Neutrophil (primary cell): ENCODE measurements around the gene LY6G5C.

Experiments used
- H3K27ac ChIP-seq: fragments of 200-600 bp; sonication (generic); 2 replicates; pipeline ENCODE4 v1.5.1; 2016; ENCODE audit warnings: mild to moderate bottlenecking, moderate library complexity
- H3K27me3 ChIP-seq: fragments of 200-600 bp; sonication (generic); 2 replicates; pipeline ENCODE4 v1.6.0; 2016; ENCODE audit warnings: mild to moderate bottlenecking
- H3K36me3 ChIP-seq: fragments of 200-600 bp; sonication (generic); 2 replicates; pipeline ENCODE4 v1.5.1; 2017
- H3K4me1 ChIP-seq, 2 experiments: fragments of 200-600 bp in 1 of 2; sonication (generic) in 1 of 2; 1 replicate in 1 of 2; 2 replicates in 1 of 2; pipeline versions ENCODE4 v1.5.1 to v1.6.1; 2013 to 2016; ENCODE audit warnings: low read depth in 1 of 2, low read length in 1 of 2, mild to moderate bottlenecking in 1 of 2, moderate library complexity in 1 of 2; ENCODE audit not compliant: control insufficient read depth in 1 of 2, insufficient read depth in 1 of 2
- H3K4me3 ChIP-seq, 2 experiments: fragments of 200-600 bp in 1 of 2; sonication (generic) in 1 of 2; 1 replicate in 1 of 2; 2 replicates in 1 of 2; pipeline ENCODE4 v1.5.1; 2013 to 2016; ENCODE audit warnings: low read depth in 1 of 2, low read length in 1 of 2, mild to moderate bottlenecking in 1 of 2, moderate library complexity in 1 of 2
- H3K9me3 ChIP-seq: fragments of 200-600 bp; sonication (generic); 2 replicates; pipeline ENCODE4 v1.5.1; 2016
- TF ChIP-seq, protein P1 (sequence below): fragments of 200-600 bp; sonication (generic); IDR thresholded peaks from 2 replicates; pipeline ENCODE4 v1.5.1; 2016; ENCODE audit warnings: antibody characterized with exemption

The LY6G5C gene

DNA sequence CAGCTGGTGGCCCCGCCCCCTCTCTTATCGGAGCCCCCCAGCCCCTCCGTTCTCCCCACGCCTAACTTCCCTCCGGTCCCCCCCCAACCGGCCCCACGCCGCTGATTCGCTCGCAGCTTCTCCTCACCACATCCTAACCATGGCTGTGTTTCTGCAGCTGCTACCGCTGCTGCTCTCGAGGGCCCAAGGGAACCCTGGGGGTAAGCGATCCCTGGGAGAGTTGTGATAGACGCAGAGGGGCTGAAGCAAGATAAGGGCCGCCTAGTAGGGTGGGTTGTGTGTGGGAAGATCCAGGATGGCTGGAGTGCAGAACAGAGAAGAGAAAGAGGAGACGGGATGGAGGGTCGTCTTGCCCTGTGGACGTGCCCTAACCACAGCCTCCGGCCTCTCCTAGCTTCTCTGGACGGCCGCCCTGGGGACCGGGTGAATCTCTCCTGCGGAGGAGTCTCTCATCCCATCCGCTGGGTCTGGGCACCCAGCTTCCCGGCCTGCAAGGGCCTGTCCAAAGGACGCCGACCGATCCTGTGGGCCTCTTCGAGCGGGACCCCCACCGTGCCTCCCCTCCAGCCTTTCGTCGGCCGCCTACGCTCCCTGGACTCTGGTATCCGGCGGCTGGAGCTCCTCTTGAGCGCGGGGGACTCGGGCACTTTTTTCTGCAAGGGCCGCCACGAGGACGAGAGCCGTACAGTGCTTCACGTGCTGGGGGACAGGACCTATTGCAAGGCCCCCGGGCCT, 42.5 kb upstream of the LY6G5C start, which contains the start of gene MPIG6B:
TSS of gene MPIG6B (plus strand) at position 129 of the 735 bp plus-strand sequence. CDS start at position 140, 11 bp downstream.
- Histone ChIP-seq H3K27me3 (peaks cover 12% of the 10 kb centered on the region), H3K36me3 (peaks cover 20% of the 10 kb centered on the region), H3K27ac (no peak within 1 kb of the TSS), H3K4me1 (peaks cover 28 to 29% of the 10 kb centered on the region in 2 experiments), H3K9me3 (no peaks in the 10 kb centered on the region), H3K4me3 (no peak within 1 kb of the TSS)
- TF ChIP-seq, protein P1, sequence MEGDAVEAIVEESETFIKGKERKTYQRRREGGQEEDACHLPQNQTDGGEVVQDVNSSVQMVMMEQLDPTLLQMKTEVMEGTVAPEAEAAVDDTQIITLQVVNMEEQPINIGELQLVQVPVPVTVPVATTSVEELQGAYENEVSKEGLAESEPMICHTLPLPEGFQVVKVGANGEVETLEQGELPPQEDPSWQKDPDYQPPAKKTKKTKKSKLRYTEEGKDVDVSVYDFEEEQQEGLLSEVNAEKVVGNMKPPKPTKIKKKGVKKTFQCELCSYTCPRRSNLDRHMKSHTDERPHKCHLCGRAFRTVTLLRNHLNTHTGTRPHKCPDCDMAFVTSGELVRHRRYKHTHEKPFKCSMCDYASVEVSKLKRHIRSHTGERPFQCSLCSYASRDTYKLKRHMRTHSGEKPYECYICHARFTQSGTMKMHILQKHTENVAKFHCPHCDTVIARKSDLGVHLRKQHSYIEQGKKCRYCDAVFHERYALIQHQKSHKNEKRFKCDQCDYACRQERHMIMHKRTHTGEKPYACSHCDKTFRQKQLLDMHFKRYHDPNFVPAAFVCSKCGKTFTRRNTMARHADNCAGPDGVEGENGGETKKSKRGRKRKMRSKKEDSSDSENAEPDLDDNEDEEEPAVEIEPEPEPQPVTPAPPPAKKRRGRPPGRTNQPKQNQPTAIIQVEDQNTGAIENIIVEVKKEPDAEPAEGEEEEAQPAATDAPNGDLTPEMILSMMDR = no peak

DNA sequence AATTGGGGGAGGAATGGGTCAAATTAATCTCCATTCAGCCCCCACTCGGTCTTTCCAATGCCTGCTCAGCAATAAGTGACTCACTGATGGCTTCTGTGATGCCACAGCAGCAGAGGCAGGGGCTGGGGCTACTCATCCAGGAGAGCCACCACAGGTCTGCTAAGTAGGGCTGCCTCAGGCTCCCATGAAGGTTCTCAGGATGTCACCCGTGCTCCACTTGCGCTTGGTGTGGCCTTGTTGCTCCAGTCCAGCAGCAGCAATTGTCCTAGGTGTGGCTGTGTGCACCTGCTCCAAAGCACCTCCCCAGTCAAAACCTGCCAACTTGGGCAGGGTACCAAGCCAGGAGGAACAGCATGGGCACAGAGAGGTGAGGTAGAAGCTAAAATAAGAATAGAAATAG, 41.3 kb upstream of the LY6G5C start:
- Histone ChIP-seq H3K36me3 (peaks cover 18% of the 10 kb centered on the region), H3K27ac (no peak overlapping the region), H3K9me3 (no peaks in the 10 kb centered on the region), H3K27me3 (peaks cover 12% of the 10 kb centered on the region), H3K4me1 (peaks cover 16 to 17% of the 10 kb centered on the region in 2 experiments), H3K4me3 (no peak overlapping the region)
- TF ChIP-seq, protein P1 = no peak

DNA sequence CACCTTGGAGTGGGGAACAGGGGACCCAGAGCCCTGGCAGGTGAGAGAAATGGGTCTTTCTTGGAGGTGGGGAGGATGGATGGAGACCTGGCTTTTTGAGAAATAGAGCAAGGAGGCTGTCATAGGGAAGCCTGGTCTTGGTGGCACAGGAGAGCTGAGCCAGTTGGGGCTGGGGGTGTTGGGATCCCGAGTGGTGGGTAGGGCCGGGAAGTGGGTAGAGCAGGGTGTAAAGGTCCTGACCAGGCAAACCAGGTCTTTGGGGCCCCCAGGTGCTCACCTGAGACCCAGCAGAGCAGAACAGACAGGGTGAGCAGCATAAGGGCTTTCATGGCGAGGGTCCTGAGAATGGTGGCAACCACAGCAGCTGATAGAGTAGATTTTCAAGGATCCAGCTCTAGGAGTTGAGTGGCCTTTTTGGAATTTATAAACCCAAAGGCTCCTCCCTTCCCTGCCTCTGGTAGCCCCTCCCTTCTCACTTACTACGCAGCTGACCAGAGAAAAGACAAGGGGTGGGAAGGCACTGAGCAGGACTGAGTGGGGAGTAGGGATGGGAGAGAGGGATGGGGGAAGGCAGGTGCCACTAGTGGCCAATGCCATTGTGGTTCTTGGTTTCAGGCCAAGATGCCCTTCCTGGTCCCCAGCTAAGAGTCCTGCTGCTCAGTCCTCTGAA, 40.6 kb upstream of the LY6G5C start, which contains the start of gene LY6G6C:
TSS of gene LY6G6C (minus strand) at position 396 of the 670 bp plus-strand sequence. CDS start at position 329, 67 bp downstream.
- H3K36me3 ChIP-seq = peaks cover 11% of the 10 kb centered on the region
- H3K9me3 ChIP-seq = no peaks in the 10 kb centered on the region
- no peak within 1 kb of the TSS for H3K27ac ChIP-seq
- peaks cover 9 to 10% of the 10 kb centered on the region in 2 experiments for H3K4me1 ChIP-seq
- H3K27me3 ChIP-seq = peaks cover 12% of the 10 kb centered on the region
- TF ChIP-seq, protein P1 = no peak
- H3K4me3 ChIP-seq = no peak within 1 kb of the TSS

DNA sequence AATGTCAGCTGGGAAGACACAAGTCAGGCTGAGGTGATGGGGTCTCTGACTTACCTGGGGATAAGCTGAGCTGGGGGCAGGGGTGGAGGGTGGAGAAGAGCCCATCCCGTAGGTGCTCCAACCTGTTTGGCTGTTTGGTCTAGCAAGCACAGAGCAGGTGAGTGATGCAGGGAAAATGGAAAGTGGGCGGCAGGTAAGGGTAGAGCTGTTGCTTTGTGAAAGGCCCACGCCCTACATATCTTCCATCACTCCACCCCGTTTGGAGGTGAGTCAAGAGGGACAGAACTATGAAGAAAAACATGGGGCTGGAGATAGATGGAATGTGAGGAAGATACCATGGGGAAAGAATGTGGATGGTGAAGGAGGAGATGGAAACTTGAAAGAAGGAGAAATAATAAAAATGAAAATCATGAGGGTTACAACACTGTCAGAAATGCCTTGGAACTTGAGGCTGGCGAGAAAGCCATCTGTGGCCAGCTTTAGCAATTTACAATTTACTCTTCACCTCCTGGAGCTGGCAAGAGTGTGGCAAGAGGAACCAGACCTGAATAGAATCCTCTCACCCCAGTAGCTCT, 39.4 kb upstream of the LY6G5C start:
- no peaks in the 10 kb centered on the region for H3K4me1 ChIP-seq
- peaks cover 12% of the 10 kb centered on the region for H3K27me3 ChIP-seq
- H3K4me3 ChIP-seq = no peak overlapping the region
- no peaks in the 10 kb centered on the region for H3K9me3 ChIP-seq
- TF ChIP-seq, protein P1 = no peak
- peaks cover 5% of the 10 kb centered on the region for H3K36me3 ChIP-seq
- H3K27ac ChIP-seq = no peak overlapping the region

DNA sequence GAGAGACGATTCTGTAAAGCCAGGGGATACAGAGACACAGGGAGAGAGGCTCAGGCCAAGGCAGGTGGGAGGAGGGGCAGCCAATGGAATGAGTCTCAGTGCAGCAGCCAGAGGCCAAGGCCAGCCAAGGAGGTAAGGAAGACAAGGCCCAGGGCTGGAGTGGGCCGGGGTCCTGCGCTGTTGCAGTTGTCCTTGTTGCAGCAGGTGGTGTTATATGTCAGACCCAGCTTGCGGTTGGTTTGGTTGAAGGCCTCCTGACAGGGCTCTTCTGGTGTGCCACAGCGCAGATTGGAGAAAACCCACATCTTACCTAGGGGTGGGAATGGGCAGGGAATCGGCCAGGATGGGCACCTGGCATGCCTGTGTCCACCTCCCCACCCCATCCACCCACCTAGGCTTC, 38.1 kb upstream of the LY6G5C start:
- TF ChIP-seq, protein P1 = no peak
- H3K4me1 ChIP-seq = no peaks in the 10 kb centered on the region
- peaks cover 12% of the 10 kb centered on the region for H3K27me3 ChIP-seq
- no peaks in the 10 kb centered on the region for H3K9me3 ChIP-seq
- peaks cover 2% of the 10 kb centered on the region for H3K36me3 ChIP-seq
- H3K27ac ChIP-seq = no peak overlapping the region
- no peak overlapping the region for H3K4me3 ChIP-seq
